Psoas muscle (tissue), 8 donors: ENCODE measurements around the gene C1orf167. TPM values are rescaled to one million over a fixed set of nuclear protein-coding genes. Genes with fewer than 3 reads are reported as not detected.

Source experiments
- ATAC-seq, 4 donors: fragments of 200-7000 bp; cut with Tn5 transposase; one replicate each; pipeline ENCODE4 v1.9.1; 2020; ENCODE audit warnings: moderate library complexity in 3 of 4, mild to moderate bottlenecking in 2 of 4
- DNase-seq, 2 donors: peaks; one replicate each; pipeline ENCODE4 v3.0.0-alpha.2; 2020
- H3K27ac ChIP-seq: fragments of 200-600 bp; one replicate; pipeline ENCODE4 v1.8.0; 2022
- H3K27me3 ChIP-seq, 3 donors: fragments of 200-600 bp in 1 of 3; one replicate each; pipeline versions ENCODE4 v1.6.1 to v1.8.0; 2013 to 2022; ENCODE audit warnings: low read length in 2 of 3, mild to moderate bottlenecking in 2 of 3, moderate library complexity in 1 of 3; ENCODE audit not compliant: insufficient read depth in 3 of 3
- H3K36me3 ChIP-seq, 2 donors: fragments of 200-600 bp in 1 of 2; one replicate each; pipeline versions ENCODE4 v1.6.1 to v1.8.0; 2013 to 2022; ENCODE audit warnings: low read depth in 1 of 2, mild to moderate bottlenecking in 1 of 2, moderate library complexity in 1 of 2; ENCODE audit not compliant: insufficient read depth in 1 of 2
- H3K4me1 ChIP-seq: fragments of 200-600 bp; one replicate; pipeline ENCODE4 v1.8.0; 2022
- H3K4me3 ChIP-seq: fragments of 200-600 bp; one replicate; pipeline ENCODE4 v1.8.0; 2022; ENCODE audit warnings: mild to moderate bottlenecking
- H3K9me3 ChIP-seq: fragments of 200-600 bp; one replicate; pipeline ENCODE4 v1.8.0; 2022
- WGBS, 3 donors: extraction: QIAGEN DNeasy Blood & Tissue Kit; methylation state at CpG; one replicate each; pipeline versions ENCODE4 v1.1.6 to v1.1.7; 2013; 5-methylcytosine and 5-hydroxymethylcytosine counted together
- intact Hi-C, 2 donors: fragments of 100-400 bp; cut with DNase I; formaldehyde crosslinking; loops; one replicate each; pipeline versions ENCODE4 v1.11.0 to v1.14.2; 2022
- polyA plus RNA-seq, 3 donors: library from polyadenylated mRNA; stranded (reverse); fragments of 200-250 nt; gene quantifications; one replicate each; pipeline ENCODE4 v1.2.3, GENCODE V29; 2013
- total RNA-seq, 4 donors: library from RNA; stranded (reverse); fragmentation: NEBNext Ultra II Directional in 2 of 4; extraction: Animal tissue kit (Norgen Biotek cat#: 25700) in 2 of 4; gene quantifications; one replicate each; pipeline versions ENCODE4 v1.2.1 to v1.2.4, GENCODE V29; 2021 to 2023
- TF ChIP-seq, protein P1 (sequence below): fragments of 200-600 bp; IDR thresholded peaks from one replicate; pipeline ENCODE4 v1.8.0; 2022; ENCODE audit warnings: antibody characterized with exemption
- donor health status: healthy with polysubstance abuse.
- donor health status: DM: no; HTN: no; CAD: no; lungs with moderate emphysema.
- donor health status: Bipolar disorder and iron deficiency.
- donor health status: healthy.
- donor health status: DM: yes; HTN: yes; CAD: no.
- donor health status: DM: no; HTN: no; CAD: no.
- donor health status: DM: no; HTN: no; CAD: no.
- donor health status: DM: yes; HTN: yes; CAD: no.

The C1orf167 gene
- total and polyA plus RNA-seq, 7 donors: 1.8 to 5.3 (median 2.5) TPM

DNA sequence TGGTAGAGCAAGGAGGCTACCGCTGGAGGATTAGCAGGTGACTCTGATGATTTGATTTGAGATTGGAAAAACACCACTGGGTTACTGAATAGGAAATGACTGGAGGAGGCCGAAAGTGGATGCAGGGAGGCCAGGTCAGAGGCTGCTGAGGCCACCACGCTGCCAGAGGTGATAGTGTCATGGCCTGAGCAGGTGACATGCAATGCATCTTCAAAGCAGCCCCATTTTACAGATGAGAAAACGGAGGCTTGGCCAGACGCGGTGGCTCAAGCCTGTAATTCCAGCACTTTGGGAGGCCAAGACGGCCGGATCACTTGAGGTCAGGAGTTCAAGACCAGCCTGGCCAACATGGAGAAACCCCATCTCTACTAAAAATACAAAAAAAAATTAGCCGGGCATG, 12.8 kb downstream of the C1orf167 start:
- Histone ChIP-seq H3K9me3 (no peaks in the 10 kb centered on the region), H3K36me3 (no peaks in the 10 kb centered on the region), H3K27me3 (no peaks in the 10 kb centered on the region), H3K4me1 (no peaks in the 10 kb centered on the region), H3K27ac (no peak overlapping the region), H3K4me3 (no peak overlapping the region)
- no peak for DNase-seq
- TF ChIP-seq, protein P1, sequence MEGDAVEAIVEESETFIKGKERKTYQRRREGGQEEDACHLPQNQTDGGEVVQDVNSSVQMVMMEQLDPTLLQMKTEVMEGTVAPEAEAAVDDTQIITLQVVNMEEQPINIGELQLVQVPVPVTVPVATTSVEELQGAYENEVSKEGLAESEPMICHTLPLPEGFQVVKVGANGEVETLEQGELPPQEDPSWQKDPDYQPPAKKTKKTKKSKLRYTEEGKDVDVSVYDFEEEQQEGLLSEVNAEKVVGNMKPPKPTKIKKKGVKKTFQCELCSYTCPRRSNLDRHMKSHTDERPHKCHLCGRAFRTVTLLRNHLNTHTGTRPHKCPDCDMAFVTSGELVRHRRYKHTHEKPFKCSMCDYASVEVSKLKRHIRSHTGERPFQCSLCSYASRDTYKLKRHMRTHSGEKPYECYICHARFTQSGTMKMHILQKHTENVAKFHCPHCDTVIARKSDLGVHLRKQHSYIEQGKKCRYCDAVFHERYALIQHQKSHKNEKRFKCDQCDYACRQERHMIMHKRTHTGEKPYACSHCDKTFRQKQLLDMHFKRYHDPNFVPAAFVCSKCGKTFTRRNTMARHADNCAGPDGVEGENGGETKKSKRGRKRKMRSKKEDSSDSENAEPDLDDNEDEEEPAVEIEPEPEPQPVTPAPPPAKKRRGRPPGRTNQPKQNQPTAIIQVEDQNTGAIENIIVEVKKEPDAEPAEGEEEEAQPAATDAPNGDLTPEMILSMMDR: no peak
- intact Hi-C loops: no loop called here
- ATAC-seq: no peak
- WGBS, 3 donors: 85 to 96% (median 89%) methylated on average over 8 to 9 of the region's 9 CpGs

DNA sequence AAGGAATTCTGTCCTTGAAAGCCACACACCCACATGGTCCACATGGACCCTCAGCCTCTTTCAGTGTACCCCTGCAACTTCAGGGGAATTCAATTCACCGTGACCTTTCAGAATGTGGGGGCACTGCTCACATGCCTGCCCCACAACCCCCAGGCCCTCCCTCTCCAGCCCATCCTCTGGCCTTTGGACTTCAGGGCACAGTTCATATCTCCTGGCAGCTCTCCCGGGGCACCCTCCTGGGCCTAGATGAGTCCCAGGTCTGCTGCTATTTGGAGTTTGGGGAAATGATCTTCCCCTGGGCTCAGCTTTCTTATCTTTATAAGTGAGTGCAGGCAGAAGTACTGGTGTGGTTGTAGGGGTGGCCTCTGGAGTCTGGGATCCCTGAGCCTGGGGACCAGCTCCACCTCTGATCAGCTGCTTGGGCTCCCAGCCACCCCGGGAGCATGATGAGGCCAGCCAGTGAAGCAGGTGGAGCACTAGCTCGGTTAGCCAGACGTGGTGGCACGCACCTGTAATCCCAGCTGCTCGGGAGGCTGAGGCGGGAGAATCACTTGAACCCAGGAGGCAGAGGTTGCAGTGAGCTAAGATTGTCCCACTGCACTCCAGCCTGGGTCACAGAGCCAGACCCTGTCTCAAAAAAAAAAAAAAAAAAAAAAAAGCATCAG, 15.8 kb downstream of the C1orf167 start:
- DNase-seq: no peak
- Histone ChIP-seq H3K4me1 (no peaks in the 10 kb centered on the region), H3K27ac (no peak overlapping the region), H3K4me3 (no peak overlapping the region), H3K36me3 (no peaks in the 10 kb centered on the region), H3K9me3 (no peaks in the 10 kb centered on the region), H3K27me3 (no peaks in the 10 kb centered on the region)
- intact Hi-C loops: no loop called here
- no peak for ATAC-seq
- TF ChIP-seq, protein P1: no peak
- 71 to 82% (median 72%) methylated on average over 8 of the region's 8 CpGs for WGBS, 3 donors

DNA sequence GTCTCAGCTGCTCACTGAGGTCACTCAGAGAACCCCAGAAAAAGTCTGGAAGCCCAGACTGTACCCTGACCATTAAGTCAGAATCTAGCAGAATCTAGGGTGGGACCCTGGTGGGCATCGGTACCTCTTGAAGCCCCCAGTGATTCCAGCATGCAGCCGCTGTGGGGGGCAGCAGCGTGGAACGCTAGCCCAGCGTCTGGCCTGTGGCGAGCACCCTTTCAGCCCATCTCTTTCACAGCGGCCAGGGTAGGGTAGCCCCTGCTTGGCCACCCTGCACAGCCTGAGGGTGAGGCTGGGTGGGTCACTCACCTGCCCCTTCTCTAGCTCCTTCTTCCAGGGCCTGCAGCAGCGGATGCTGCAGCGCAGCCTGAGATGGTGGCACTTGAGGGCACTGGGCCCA, 16.3 kb downstream of the C1orf167 start:
- Histone ChIP-seq H3K4me3 (no peak overlapping the region), H3K27me3 (no peaks in the 10 kb centered on the region), H3K4me1 (no peaks in the 10 kb centered on the region), H3K27ac (no peak overlapping the region), H3K36me3 (no peaks in the 10 kb centered on the region), H3K9me3 (no peaks in the 10 kb centered on the region)
- intact Hi-C loops: no loop called here
- DNase-seq (no peak), ATAC-seq (no peak)
- TF ChIP-seq, protein P1: no peak
- WGBS, 3 donors: 93 to 99% (median 96%) methylated on average over 8 to 9 of the region's 9 CpGs

DNA sequence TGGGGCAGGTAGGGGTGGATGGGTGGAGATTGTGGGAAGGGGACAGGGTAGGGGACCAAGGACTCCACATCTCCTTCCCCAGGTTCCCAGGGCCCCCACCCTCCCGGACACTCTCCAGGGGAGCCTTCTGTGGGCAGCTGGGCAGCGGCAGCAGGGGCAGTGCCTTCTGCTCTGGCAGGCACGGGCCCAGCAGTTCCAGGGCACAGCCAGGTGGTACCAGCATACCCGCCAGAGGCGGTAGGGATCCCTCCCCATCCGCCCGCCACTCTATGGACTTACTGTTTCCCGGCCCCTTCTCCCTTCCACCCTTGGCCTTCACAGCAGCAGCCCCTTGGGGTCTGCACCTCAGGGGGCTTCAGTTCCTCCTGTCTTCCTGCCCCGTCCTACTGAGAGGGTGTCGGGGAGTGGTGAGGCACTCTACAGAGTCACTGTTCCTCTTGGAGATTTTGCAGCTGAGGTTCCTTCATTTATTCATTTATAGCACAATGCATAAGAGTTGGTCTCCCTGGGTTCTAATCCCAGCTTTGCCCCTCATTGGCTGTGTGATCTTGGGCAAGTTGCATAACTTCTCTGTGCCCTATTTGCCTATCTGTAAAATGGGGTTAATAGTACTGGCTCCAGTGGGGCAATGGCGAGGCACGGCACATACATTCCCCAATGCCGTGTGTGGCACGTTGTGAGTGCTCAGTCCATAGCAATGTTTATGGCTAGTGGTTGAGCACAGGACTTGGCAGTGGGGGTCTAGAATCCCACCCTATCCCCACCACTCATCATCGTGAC, 17.0 kb downstream of the C1orf167 start:
- Histone ChIP-seq H3K27ac (no peak overlapping the region), H3K4me3 (no peak overlapping the region), H3K4me1 (no peaks in the 10 kb centered on the region), H3K27me3 (no peaks in the 10 kb centered on the region), H3K9me3 (no peaks in the 10 kb centered on the region), H3K36me3 (no peaks in the 10 kb centered on the region)
- intact Hi-C loops: no loop called here
- no peak for DNase-seq
- WGBS, 3 donors: 79 to 85% (median 83%) methylated on average over 15 of the region's 15 CpGs
- ATAC-seq: no peak
- TF ChIP-seq, protein P1: no peak
